GM18507 (cell line): ENCODE data around the gene SLC7A6OS.
A peak's percentile ranks its signal among the peaks of the same experiment; 100 is the strongest.

ENCODE experiments used
- DNase-seq: peaks from one replicate; pipeline ENCODE4 v3.0.0; 2011; ENCODE audit warnings: low read depth; ENCODE audit not compliant: insufficient read length; ENCODE audit errors: extremely low spot score
- FAIRE-seq: peaks from 2 replicates; lab custom pipeline; 2011; peaks lifted over from hg19 to GRCh38; lab: Jason Lieb, UNC

The SLC7A6OS gene

DNA sequence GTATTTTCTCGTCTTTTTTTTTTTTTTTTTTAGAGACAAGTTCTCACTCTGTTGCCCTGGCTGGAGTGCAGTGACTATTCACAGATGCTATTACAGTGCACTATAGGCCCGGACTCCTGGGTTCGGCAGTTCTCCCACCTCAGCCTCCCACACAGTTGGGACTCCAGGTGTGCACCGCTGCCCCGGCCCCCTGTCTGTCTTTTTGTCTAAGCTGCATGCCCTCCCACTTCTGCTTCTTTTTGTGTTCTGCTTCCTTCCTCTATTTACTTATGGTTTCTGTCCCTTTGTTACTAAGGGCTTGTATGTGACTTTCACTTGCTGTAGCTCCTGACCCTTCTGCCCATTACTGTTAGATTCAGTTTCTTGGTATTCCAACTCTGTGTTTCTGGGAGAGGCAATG, 25.9 kb downstream of the SLC7A6OS start:
- peak; percentile 91 for FAIRE-seq
- DNase-seq: no peak

DNA sequence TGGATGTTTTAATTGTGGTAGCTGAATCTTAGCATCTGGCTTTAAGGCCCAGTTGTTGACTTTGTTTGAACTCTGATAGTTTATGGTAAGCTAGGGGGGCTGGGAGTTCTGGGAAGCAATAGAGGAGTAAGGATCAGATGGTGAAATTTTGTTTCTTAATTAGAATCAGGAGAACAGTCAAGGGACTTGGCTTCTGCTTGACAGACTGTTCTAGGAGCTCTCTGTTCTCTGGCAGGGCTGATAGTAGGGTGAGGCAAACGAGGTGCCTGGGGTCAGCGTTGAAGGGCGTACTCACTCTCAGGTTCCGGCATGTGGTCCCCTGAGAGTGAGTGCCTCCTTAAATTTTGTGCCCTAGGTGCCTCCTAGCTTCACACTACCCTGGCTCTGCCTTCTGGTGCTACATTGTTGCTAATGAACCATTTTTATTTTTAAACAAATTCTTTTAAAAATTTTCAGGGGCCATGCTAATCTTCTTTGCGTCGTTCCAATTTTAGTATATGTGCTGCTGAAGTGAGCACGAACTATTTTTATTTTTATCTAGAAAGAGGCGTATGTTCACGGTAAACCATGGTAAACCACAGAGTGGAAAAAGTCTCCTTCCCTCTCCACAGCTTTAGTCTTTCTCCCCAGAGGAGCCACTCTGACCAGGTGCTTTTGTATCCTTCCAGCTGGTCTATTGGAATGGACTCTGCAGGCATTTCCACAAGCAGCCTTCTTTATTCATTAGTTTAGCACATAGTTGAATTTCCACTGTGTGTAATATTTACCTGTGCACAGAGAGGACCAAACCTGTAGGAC, 26.7 kb downstream of the SLC7A6OS start:
- DNase-seq (no peak), FAIRE-seq (peak; percentile 77)

DNA sequence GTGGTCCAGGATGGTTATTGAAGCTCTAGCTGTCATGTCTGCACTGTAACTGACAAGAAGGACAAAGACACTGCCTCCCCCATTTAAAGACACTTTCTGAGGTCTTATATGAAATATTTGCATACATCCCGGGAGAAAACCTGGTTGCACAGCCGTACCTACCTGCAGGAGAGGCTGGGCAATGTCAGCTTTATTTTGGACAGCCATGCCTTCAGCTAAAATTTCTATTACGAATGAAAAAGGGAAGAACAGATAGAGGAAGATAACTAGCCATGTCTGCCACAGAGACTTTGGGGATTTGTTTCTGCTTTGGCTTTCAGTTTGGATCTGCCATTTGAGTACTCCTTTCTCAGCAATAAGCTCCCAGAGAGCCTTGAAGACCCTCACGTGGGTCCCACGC, 27.4 kb downstream of the SLC7A6OS start:
- peak; percentile 41 for FAIRE-seq
- DNase-seq: no peak

DNA sequence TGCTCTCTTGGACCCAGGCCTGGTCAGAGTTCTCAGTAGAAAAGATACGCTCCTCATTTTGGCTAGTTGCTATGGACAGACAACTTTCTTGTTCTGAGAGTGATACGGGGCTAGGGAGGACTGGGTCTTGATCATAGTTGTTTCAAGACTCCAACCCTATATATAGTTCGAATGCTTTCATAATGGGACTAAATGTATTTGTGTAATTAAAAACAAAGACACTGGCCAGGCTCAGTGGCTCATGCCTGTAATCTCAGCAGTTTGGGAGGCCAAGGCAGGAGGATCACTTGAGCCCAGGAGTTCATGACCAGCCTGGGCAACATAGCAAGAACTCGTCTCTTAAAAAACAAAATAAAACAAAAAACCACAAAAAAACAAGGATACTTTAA, 28.7 kb downstream of the SLC7A6OS start:
- no peak for DNase-seq
- FAIRE-seq: no peak

DNA sequence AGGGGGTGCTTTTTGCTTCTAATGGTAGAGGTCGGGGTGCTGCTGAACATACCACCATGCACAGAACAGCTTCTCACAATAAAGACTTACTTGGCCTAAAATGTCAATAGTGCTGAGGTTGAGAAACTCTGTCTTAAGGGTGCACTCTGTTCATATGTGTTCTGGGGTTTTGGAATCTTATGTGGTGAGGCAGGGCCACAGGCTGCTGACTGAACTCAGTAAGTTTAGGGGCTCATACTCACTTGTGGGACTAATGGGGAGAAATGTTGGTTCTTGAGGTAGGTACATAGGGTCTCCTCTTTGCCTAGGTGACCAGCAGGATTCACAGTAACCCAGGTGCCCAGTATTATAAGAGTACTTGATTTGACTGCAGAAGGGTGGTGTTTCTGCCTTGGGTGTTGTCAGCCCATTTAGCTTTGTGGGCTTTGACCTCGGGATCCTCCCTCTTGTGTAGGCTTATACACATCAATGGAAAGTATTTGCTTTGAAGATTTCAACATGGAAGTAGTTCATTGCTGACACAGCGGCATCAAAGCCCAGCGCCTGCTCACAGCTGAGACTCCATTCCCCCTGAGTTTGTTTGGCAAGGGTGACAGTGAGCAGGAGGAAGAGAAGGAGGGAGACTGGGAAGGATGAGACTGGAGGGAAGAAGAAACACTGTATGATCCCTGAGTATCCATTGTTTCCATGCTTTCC, 29.2 kb downstream of the SLC7A6OS start:
- FAIRE-seq: no peak
- DNase-seq: no peak

DNA sequence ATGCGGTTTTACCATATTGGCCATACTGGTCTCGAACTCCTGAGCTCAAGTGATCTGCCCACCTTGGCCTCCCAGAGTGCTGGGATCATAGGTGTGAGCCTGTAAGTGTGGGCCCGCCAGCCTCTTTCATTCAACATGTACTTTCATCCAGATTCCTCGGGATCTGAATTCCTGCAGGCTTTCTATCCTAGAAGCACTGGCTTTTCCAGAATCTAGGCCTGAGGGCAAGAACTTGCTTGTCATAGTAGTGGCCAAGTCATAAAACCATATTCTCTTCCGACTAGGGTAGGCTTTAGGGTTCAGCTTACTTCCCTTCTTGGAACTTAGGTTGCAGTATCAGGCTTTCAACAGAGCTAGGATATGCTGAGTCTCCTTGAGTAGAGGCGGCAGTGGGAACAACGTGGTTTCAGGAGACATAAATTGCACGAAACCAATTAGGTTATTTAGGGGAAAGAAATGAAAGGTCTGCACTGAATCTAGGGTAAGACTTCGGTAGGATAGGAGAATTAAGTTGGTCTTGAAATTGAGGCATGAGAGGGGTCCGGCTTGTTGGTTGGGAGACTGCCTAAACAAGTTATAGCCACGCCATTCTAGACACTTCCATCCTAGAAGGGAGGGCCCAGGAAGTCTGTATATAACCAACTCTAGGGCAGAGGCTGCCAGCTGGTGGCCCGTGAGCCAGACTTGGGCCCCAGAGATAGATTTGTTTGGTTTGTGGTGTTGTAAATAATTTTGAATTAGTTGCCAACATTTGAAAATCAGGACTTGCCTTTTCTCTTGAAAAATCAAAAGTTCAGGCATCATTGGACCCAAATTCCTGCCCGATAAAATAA, 30.8 kb downstream of the SLC7A6OS start:
- DNase-seq (no peak), FAIRE-seq (no peak)

DNA sequence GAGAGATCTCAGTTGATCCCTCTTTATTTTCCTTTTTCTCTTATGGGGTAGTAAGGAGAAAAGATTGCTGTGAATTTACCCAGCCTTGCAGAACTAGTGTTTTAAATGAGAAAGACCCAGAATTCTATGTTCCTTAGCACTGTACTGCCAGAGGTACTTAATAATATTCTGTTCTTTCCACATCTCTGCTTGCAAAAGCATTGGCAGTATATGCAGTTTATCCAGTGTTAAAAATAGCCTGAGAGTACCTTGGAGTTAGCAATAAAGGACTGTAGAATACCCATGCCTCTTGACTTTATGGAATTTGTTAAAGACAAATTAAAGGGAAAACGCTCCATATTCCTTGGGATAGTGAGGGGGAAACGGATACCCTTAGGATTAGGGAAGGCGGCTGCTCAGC, 34.5 kb downstream of the SLC7A6OS start:
- DNase-seq: no peak
- no peak for FAIRE-seq

DNA sequence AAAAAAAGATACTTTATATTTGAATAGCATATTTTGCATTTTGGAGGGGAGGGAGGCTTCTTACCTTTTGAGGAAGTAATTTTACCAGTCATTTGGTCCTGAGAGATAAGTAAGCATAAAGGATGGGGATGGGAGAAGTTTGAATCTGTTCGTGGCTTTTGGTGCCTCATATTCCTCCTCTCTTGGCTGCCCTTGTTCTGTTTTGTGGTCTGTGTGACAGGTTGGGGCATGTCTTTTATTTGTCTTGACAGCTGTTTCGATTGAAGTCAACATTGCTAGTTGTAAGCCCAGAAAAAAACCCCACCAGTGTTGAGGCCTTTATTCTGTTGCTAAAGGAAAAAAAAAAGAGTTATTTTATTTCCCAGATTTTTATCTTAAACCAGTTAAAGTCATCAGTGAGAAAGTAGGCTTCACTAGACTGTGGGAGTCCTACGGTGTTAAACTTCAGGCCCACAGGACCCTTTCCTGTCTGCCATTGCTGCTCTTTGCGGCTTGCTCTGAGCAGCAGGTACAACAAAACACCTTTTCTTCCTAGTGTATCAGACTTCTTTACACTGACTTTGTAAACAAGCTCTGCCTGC, 35.0 kb downstream of the SLC7A6OS start:
- DNase-seq: no peak
- FAIRE-seq: peak; percentile 75

DNA sequence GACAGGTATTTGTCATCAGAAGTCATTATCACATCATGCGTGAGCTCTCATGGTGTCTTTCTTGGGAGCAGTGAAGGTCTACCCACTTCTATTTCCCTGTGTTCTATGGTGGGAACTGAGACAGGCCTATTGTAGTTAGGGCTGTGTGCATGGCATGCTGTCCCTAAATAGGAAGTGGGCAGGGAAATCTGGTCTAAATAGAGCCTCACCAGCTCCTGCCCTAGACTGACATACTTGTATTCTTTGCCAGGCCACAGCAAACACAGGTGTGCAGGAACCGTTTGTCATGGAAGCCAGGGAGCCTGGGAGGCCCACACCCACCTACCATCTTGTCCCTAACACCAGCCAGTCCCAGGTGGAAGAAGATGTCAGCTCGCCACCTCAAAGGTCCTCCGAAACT, 36.3 kb downstream of the SLC7A6OS start:
- FAIRE-seq: no peak
- DNase-seq: no peak

DNA sequence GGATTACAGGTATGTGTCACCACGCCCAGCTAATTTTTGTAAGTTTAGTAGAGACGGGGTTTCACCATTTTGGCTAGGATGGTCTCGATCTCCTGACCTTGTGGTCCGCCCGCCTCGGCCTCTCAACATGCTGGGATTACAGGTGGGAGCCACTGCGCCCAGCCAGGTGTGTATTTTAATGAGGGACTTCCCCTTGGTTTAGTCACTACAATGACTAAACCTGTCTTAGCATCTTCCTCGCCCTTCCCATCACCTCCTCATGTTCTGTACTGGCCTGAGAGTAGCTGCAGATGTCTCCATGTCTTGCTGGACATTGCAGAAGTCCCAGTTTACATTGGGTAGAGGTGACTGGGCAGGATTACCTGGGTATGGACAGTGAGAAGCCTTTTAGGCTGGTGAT, 36.9 kb downstream of the SLC7A6OS start:
- no peak for DNase-seq
- no peak for FAIRE-seq

DNA sequence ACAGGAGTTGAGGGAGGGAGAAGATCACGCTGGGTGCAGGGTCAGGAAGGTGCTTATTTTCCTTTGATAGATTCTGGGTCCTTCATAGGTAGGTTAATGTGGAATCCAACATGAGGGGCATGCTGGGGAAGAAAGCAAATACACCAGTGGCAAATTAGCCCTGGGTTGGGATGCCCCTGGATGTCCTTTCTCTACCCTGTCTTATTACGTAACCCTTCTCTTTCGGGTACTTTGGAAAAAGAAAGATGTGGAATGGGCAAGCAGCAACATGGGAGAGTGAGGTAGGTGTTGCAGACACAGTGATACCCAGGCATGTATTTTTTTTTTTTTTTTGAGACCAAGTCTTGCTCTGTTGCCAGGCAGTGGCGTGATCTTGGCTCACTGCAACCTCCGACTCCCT, 37.3 kb downstream of the SLC7A6OS start:
- FAIRE-seq (no peak), DNase-seq (no peak)

DNA sequence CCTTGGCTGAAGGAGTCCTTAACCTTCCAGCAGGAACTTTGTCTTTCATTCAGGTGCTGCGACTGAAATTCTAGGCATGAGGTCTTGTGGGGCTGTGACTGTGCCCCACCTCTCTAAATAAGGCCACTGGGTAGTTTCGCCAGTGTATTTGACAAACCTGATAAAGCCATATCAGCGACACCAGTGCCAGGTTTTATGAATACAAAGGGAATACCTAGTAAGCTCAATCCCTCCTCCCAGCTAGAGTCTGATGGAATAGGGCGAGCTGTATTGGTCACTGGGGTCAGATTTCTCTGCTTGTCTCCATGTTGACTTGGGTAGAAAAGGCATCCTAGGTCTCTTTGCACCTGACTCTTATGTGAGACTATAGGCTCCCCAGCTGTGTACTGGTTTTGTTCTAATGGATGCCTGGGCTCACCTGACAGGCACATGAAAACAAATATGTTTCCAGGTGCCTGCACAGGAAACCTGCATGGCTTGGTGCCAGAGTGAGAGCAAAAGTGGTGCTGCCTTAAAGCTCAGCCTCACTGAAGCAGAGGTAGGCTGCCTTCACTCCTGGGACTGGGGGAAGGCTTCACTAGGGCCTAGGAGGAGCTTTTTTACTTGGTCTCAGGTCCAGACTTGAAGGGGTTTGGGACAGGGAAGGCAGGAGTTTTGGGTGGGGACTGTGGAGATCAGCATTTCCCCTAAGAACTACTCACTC, 38.1 kb downstream of the SLC7A6OS start:
- FAIRE-seq (no peak), DNase-seq (no peak)

DNA sequence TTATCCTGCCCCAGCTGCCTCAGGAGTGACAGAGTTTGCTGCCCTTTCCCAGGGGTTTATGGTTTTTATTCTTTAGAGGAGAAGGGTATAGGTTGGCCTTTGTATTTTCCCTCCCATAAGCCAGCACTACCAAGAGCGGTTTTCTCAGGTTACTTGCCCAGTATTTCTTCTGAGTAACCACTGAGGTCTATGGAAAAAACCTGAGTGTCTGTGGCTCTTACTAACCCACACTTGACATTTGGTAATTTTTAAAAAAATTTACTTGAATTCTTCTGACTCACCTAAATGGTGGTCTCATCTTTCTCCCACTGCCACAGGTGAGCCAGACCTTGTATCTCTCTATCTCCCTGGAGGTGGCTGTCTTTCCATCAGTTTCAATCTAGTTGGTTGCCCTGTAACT, 40.4 kb downstream of the SLC7A6OS start:
- FAIRE-seq (no peak), DNase-seq (no peak)

DNA sequence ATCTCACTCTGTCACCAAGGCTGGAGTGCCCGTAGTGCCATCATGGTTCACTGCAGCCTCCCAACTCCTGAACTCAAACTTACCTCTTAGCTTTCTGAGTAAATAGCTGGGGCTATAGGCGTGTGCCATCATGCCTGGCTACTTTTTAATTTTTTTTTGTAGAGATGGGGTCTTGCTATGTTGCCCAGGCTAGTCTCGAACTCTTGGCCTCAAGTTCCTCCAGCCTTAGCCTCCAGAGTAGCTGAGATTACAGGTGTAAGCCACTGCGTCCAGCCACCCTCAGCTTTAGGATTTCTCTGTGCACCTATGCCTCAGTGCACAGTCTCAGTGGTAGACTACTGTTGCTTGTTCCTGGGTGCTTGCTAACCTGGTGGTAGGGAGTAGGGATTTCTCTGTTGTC, 41.0 kb downstream of the SLC7A6OS start:
- DNase-seq: no peak
- FAIRE-seq: no peak

DNA sequence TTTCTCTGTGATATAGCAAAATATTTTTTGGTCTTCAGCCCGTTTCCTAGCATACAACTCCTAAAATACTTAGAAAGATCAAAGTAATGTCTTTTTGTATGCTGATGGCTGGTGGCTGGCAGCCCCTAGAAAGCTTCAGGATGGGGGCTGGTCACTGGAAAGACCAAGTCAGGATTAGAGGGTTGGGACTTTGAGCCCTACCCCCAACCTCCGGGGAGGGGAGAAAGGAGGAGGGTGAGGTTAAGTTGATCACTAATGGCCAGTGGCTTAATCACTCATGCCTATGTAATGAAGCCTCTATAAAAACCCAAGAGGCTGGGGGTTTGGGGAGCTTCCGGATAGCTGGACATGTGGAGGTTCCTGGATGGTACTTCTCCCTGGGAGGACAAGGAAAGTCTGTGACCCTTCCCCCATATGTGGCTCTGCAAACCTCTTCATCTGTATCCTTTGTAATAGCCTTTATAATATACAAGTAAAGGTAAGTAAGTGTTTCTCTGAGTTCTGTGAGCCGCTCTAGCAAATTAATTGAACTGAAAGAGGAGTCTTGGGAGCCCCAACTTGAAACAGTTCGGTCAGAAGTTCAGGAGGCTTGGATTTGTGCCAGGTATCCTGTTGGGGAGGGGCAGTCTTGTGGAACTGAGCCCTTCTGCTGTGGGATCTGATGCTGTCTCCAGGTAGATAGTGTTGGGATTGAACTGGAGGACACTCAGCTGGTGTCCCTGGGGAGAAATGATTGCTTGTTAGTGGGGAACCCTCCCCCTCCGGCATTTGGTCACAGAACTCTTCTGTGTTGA, 42.9 kb downstream of the SLC7A6OS start:
- FAIRE-seq (no peak), DNase-seq (no peak)

DNA sequence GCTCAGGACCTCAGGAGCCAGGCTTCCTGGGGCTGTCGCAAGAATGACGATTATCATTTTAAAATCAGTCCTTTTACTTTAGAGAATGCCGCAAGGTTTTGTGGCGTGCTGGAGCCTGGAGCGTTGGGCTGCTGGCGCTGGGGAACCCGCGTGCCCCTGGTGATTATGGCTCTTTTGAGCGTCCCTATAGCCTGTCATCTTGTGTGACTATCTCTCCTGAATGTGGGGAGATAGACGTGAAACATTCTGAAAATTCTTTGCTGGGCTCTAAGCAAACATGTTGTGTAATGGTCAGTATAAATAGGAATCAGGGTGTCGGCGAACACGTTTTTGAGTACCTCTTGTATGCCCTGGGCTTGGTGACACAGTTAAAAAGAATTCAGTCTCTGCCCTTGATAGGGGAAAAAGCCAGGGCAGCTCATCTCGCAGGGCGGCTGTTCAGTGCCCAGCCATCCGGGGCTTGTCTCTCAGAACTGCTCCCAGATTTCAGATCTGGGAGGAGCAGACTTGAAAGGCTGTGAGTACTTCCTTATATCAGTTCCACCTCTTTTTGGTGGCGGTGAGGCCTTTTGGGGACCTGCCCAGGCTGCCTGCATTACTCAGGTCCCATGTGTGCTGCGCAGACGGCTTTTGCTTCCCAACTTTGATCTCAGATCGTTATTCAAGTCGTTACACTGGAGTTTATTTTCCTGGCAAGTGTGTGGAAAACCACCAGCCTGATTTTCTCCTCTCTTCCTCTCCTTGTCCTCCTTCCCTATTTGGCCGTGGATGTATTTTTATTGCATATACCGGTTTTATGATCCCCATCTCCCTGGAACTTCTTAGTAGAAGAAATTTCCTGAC, 45.4 kb downstream of the SLC7A6OS start:
- peak; percentile 69 for FAIRE-seq
- DNase-seq: no peak

DNA sequence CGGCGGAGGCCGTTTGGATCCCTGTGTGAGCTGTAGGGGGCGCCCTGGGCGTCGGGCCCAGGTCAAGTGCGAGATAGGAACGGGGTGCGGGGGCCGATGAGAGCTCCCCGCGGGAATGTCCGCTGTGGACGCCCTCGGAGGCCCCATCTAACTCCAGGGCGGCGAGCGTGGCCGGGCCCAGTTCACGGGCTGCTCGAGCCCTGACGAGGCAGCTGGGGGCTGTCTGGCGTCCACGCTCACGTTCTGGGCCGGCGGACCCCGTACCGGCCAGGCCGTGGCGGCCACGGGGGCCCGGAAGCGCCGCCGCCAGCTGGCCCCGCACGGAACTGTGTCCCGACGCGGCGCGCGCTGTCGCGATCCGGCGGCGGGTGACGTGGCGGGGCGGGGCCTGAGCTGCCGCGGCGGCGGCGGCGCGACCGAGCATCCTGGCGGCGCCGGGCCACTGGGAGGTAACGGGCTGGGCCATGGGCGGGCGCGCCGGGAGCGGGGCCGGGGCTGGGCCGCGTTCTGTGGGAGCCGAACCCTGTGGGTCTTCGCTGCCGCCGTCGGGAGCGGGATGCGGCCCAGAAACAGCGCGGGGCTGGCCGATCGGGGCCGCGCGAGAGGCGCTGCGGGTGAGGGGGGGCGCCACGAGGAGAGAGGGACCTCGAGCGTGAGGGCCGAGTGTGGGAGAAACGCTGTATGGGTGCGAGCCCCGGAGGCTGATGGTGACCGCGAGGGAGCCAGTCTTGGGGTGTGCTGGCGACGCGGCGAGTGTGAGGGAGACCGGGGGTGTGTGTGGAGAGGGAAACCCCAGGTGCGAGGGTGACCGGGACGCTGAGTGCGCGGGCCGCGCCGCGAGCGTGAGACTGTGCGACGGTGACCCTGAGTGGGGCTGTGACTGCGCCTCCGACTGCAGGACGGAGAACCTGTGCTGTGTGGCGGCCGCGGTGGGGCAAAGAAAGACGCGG, 46.3 kb downstream of the SLC7A6OS start, which contains the start of gene SLC7A6:
SLC7A6 (plus strand) TSS at position 399 of the 950 bp plus-strand sequence. CDS start 10,201 bp downstream, outside the sequence.
- FAIRE-seq (peak; percentile 71), DNase-seq (no peak)
